Measurements from ENCODE around the gene MAP2K5. TPM values are rescaled to one million over a fixed set of nuclear protein-coding genes. Genes with fewer than 3 reads are reported as not detected.
A peak's percentile ranks its signal among the peaks of the same experiment; 100 is the strongest.

Gene MAP2K5
- total and polyA plus RNA-seq, 8 donors = 1.8 to 94.6 (median 11.1) TPM

- TF ChIP-seq EP300 (IDR thresholded peaks at IDR 0.05) (no peak), POLR2A (IDR thresholded peaks at IDR 0.05) (no peak), POLR2AphosphoS5 (IDR thresholded peaks at IDR 0.05) (no peak), CTCF (IDR thresholded peaks at IDR 0.05) (no peak)
- WGBS, 5 donors = 10 to 15% (median 12%) methylated on average over 43 to 50 of the region's 50 CpGs
- Histone ChIP-seq H3K9me3 (peaks cover 0 to 8% (median 7%) of the 10 kb centered on the region in 4 donors), H3K27me3 (peaks cover 50 to 88% (median 72%) of the 10 kb centered on the region in 3 donors), H3K36me3 (peaks cover 0 to 7% (median 0%) of the 10 kb centered on the region in 4 donors), H3K27ac (no peak overlapping the region), H3K4me3 (no peak overlapping the region), H3K4me1 (peaks cover 17 to 61% (median 44%) of the 10 kb centered on the region in 4 donors)
- no peak for DNase-seq
- intact Hi-C loops (cut with DNase I; ENCODE audit: low total_unique reads) = no loop called here
These were observed 277.9 kb downstream of the MAP2K5 start for GRCh38 chr15:67820122-67820991.

GRCh38 chr15:67820992-67821783 lies 278.7 kb downstream of the MAP2K5 start:
- Histone ChIP-seq H3K4me1 (peaks cover 22 to 69% (median 53%) of the 10 kb centered on the region in 4 donors), H3K27ac (no peak overlapping the region), H3K4me3 (no peak overlapping the region), H3K36me3 (no peaks in the 10 kb centered on the region), H3K9me3 (peaks cover 0 to 4% (median 0%) of the 10 kb centered on the region in 4 donors), H3K27me3 (peaks cover 59 to 96% (median 80%) of the 10 kb centered on the region in 3 donors)
- TF ChIP-seq POLR2AphosphoS5 (IDR thresholded peaks at IDR 0.05) (no peak), CTCF (IDR thresholded peaks at IDR 0.05) (no peak), POLR2A (IDR thresholded peaks at IDR 0.05) (no peak), EP300 (IDR thresholded peaks at IDR 0.05) (no peak)
- 3 to 11% (median 7%) methylated on average over 22 to 39 of the region's 39 CpGs for WGBS, 5 donors
- intact Hi-C loops (cut with DNase I; ENCODE audit: low total_unique reads) = no loop called here
- peak; percentile 47 to 91 for DNase-seq

- no peaks in the 10 kb centered on the region for H3K36me3 ChIP-seq
- no peak overlapping the region for H3K4me3 ChIP-seq
- H3K9me3 ChIP-seq = peaks cover 0 to 11% (median 0%) of the 10 kb centered on the region in 4 donors
- peaks cover 66 to 100% (median 87%) of the 10 kb centered on the region in 3 donors for H3K27me3 ChIP-seq
- DNase-seq = no peak
- no peak for TF ChIP-seq EP300 (IDR thresholded peaks at IDR 0.05)
- TF ChIP-seq POLR2A (IDR thresholded peaks at IDR 0.05) = no peak
- TF ChIP-seq POLR2AphosphoS5 (IDR thresholded peaks at IDR 0.05) = no peak
- TF ChIP-seq CTCF (IDR thresholded peaks at IDR 0.05) = no peak
- no peak overlapping the region for H3K27ac ChIP-seq
- peaks cover 22 to 76% (median 59%) of the 10 kb centered on the region in 4 donors for H3K4me1 ChIP-seq
- WGBS, 5 donors = 4 to 8% (median 5%) methylated on average over 43 of the region's 43 CpGs
- intact Hi-C loops (cut with DNase I; ENCODE audit: low total_unique reads) = no loop called here
These were observed 279.4 kb downstream of the MAP2K5 start for GRCh38 chr15:67821784-67822440.
